Stimulated activated CD4-positive, alpha-beta T cell treated with anti-CD3 and anti-CD28 coated beads, Interleukin-1b, Interleukin-23, amount 100 ng/mL, for 48 hours (primary cell): ENCODE measurements around the gene TMEM14A.
"Not testable (repeated sequence)": the region's sequence is repeated elsewhere in the genome, so short reads cannot be mapped to it uniquely, and the experiment has no call there.

ENCODE experiments used
- DNase-seq: peaks from one replicate; pipeline ENCODE4 v3.0.0-alpha.2; 2020

Gene TMEM14A

GRCh38 chr6:52670502-52671409 is at the start of gene TMEM14A:
TSS of gene TMEM14A (plus strand) at chr6:52671113. CDS start at chr6:52677103, 5,990 bp downstream.
- peak; percentile 92 for DNase-seq

- DNase-seq, result no peak
These were observed 49.3 kb upstream of the TMEM14A start for GRCh38 chr6:52621631-52622030.

GRCh38 chr6:52622810-52623209 is 48.1 kb upstream of the TMEM14A start:
- DNase-seq, result no peak

- no peak for DNase-seq
These were observed 38.9 kb upstream of the TMEM14A start for GRCh38 chr6:52632011-52632410.

- DNase-seq, result no peak
These were observed 36.7 kb upstream of the TMEM14A start for GRCh38 chr6:52634211-52634610.

GRCh38 chr6:52635049-52635577 is 35.8 kb upstream of the TMEM14A start:
- DNase-seq, result peak; percentile 48

GRCh38 chr6:52636830-52637229 is 34.1 kb upstream of the TMEM14A start:
- DNase-seq, result no peak

- DNase-seq, result no peak
These were observed 31.4 kb upstream of the TMEM14A start for GRCh38 chr6:52639493-52639892.

GRCh38 chr6:52640170-52640569 is 30.7 kb upstream of the TMEM14A start:
- DNase-seq, result no peak

GRCh38 chr6:52640916-52641315 is 30.0 kb upstream of the TMEM14A start:
- DNase-seq, result no peak

- DNase-seq, result no peak
These were observed 29.5 kb upstream of the TMEM14A start for GRCh38 chr6:52641388-52641787.

GRCh38 chr6:52641826-52642225 is 29.1 kb upstream of the TMEM14A start:
- DNase-seq, result no peak

GRCh38 chr6:52642368-52642767 is 28.5 kb upstream of the TMEM14A start:
- DNase-seq, result no peak

- no peak for DNase-seq
These were observed 27.8 kb upstream of the TMEM14A start for GRCh38 chr6:52643158-52643557.

- no peak for DNase-seq
These were observed 26.7 kb upstream of the TMEM14A start for GRCh38 chr6:52644253-52644652.

GRCh38 chr6:52645976-52646375 is 24.9 kb upstream of the TMEM14A start:
- DNase-seq, result no peak

- no peak for DNase-seq
These were observed 23.7 kb upstream of the TMEM14A start for GRCh38 chr6:52647199-52647598.

GRCh38 chr6:52649536-52650160 is 21.3 kb upstream of the TMEM14A start:
- DNase-seq, result no peak

- no peak for DNase-seq
These were observed 20.0 kb upstream of the TMEM14A start for GRCh38 chr6:52650941-52651340.

GRCh38 chr6:52653151-52653550 is 17.8 kb upstream of the TMEM14A start:
- DNase-seq, result no peak

- DNase-seq, result no peak
These were observed 16.9 kb upstream of the TMEM14A start for GRCh38 chr6:52654007-52654406.

GRCh38 chr6:52654592-52654991 is 16.3 kb upstream of the TMEM14A start:
- no peak for DNase-seq

- not testable (repeated sequence) for DNase-seq
These were observed 15.0 kb upstream of the TMEM14A start for GRCh38 chr6:52655941-52656340.

GRCh38 chr6:52657870-52658269 is 13.0 kb upstream of the TMEM14A start:
- no peak for DNase-seq
